Uterus (tissue), 4 donors: ENCODE data around the gene VEZF1. TPM values are rescaled to one million over a fixed set of nuclear protein-coding genes. Genes with fewer than 3 reads are reported as not detected.

Source experiments
- DNase-seq, 2 donors: peaks; one replicate each; pipeline ENCODE4 v3.0.0-alpha.2; 2019 to 2020
- H3K27ac ChIP-seq, 2 donors: fragments of 200-600 bp; sonication (generic); 1 replicate in 1 of 2; 2 replicates in 1 of 2; pipeline ENCODE4 v1.5.1; 2016 to 2018
- H3K27me3 ChIP-seq, 2 donors: fragments of 200-600 bp; sonication (generic); one replicate each; pipeline ENCODE4 v1.5.1; 2018 to 2019; ENCODE audit warnings: control low read depth in 1 of 2
- H3K36me3 ChIP-seq, 2 donors: fragments of 200-600 bp; sonication (generic); one replicate each; pipeline ENCODE4 v1.5.1; 2019; ENCODE audit warnings: control low read depth in 1 of 2
- H3K4me1 ChIP-seq, 2 donors: fragments of 200-600 bp; sonication (generic); one replicate each; pipeline ENCODE4 v1.5.1; 2018 to 2019; ENCODE audit warnings: control low read depth in 1 of 2
- H3K4me3 ChIP-seq, 2 donors: fragments of 200-600 bp; sonication (generic); 1 replicate in 1 of 2; 2 replicates in 1 of 2; pipeline ENCODE4 v1.5.1; 2018 to 2019; ENCODE audit warnings: mild to moderate bottlenecking in 1 of 2
- H3K9me3 ChIP-seq, 2 donors: fragments of 200-600 bp; sonication (generic); one replicate each; pipeline ENCODE4 v1.5.1; 2019; ENCODE audit warnings: control low read depth in 1 of 2
- CTCF ChIP-seq, 4 experiments: fragments of 200-600 bp in 2 of 4; fragments of 450-650 bp in 2 of 4; sonication (generic) in 2 of 4; IDR thresholded peaks; one replicate each; pipeline ENCODE4 v1.5.1; 2016 to 2019; ENCODE audit warnings: antibody characterized with exemption in 4 of 4, mild to moderate bottlenecking in 2 of 4, moderate library complexity in 1 of 4
- POLR2A ChIP-seq, 2 donors: fragments of 450-650 bp; IDR thresholded peaks; one replicate each; pipeline ENCODE4 v1.6.1; 2016; ENCODE audit warnings: antibody characterized with exemption in 2 of 2, mild to moderate bottlenecking in 1 of 2, moderate library complexity in 1 of 2
- intact Hi-C: fragments of 100-400 bp; cut with DNase I; formaldehyde crosslinking; loops from one replicate; pipeline ENCODE4 v1.15.1; 2023; ENCODE audit warnings: low total_unique reads
- total RNA-seq, 4 donors: library from RNA; depleted of rRNA in 3 of 4; stranded (reverse); fragments of >200 nt in 3 of 4; gene quantifications; one replicate each; pipeline versions ENCODE4 v1.1.0 to v1.2.4, GENCODE V29; 2014 to 2023
- donor health status: DM: yes; HTN: yes; CAD: no.

Gene VEZF1
- total RNA-seq, 4 donors from 2014 or later, result 58.8 to 133 (median 110) TPM

- no peaks in the 10 kb centered on the region for H3K36me3 ChIP-seq
- peak overlapping the region; percentile 94 to 99 for H3K27ac ChIP-seq
- no peaks in the 10 kb centered on the region for H3K9me3 ChIP-seq
- H3K27me3 ChIP-seq, result no peaks in the 10 kb centered on the region
- H3K4me1 ChIP-seq, result peaks cover 9 to 22% of the 10 kb centered on the region in 2 donors
- TF ChIP-seq POLR2A (IDR thresholded peaks at IDR 0.05) (no peak), CTCF (IDR thresholded peaks at IDR 0.05) (no peak)
- DNase-seq, result peak; percentile 76
- H3K4me3 ChIP-seq, result peak overlapping the region; percentile 73 to 98
- intact Hi-C loops, result no loop called here
Observed at GRCh38 chr17:58006560-58006923, 18.5 kb upstream of the VEZF1 start.

GRCh38 chr17:58005728-58006559 is 17.9 kb upstream of the VEZF1 start:
- TF ChIP-seq POLR2A (IDR thresholded peaks at IDR 0.05) (no peak), CTCF (IDR thresholded peaks at IDR 0.05) (no peak)
- H3K9me3 ChIP-seq, result no peaks in the 10 kb centered on the region
- H3K36me3 ChIP-seq, result no peaks in the 10 kb centered on the region
- H3K27me3 ChIP-seq, result no peaks in the 10 kb centered on the region
- DNase-seq, result no peak
- H3K4me3 ChIP-seq, result peak overlapping the region; percentile 73 to 98
- intact Hi-C loops, result no loop called here
- H3K4me1 ChIP-seq, result peaks cover 9 to 22% of the 10 kb centered on the region in 2 donors
- H3K27ac ChIP-seq, result peak overlapping the region; percentile 94 to 99

GRCh38 chr17:58005031-58005727 is 17.1 kb upstream of the VEZF1 start:
- Histone ChIP-seq H3K9me3 (no peaks in the 10 kb centered on the region), H3K4me1 (peaks cover 9 to 22% of the 10 kb centered on the region in 2 donors), H3K27ac (peak overlapping the region; percentile 94 to 99), H3K4me3 (peak overlapping the region in 1 of 2 donors; percentile 73), H3K36me3 (no peaks in the 10 kb centered on the region), H3K27me3 (no peaks in the 10 kb centered on the region)
- TF ChIP-seq POLR2A (IDR thresholded peaks at IDR 0.05), result no peak
- TF ChIP-seq CTCF (IDR thresholded peaks at IDR 0.05), result no peak
- no peak for DNase-seq
- intact Hi-C loops, result no loop called here

GRCh38 chr17:58004060-58004459 is 16.0 kb upstream of the VEZF1 start:
- no peak for DNase-seq
- Histone ChIP-seq H3K27ac (no peak overlapping the region), H3K4me3 (no peak overlapping the region), H3K4me1 (peaks cover 9 to 22% of the 10 kb centered on the region in 2 donors), H3K27me3 (no peaks in the 10 kb centered on the region), H3K36me3 (no peaks in the 10 kb centered on the region), H3K9me3 (no peaks in the 10 kb centered on the region)
- intact Hi-C loops, result no loop called here
- TF ChIP-seq CTCF (IDR thresholded peaks at IDR 0.05) (no peak), POLR2A (IDR thresholded peaks at IDR 0.05) (no peak)

GRCh38 chr17:58002973-58003372 is 14.9 kb upstream of the VEZF1 start:
- no peak for TF ChIP-seq CTCF (IDR thresholded peaks at IDR 0.05)
- TF ChIP-seq POLR2A (IDR thresholded peaks at IDR 0.05), result no peak
- no peaks in the 10 kb centered on the region for H3K27me3 ChIP-seq
- no peaks in the 10 kb centered on the region for H3K36me3 ChIP-seq
- intact Hi-C loops, result no loop called here
- no peak for DNase-seq
- no peak overlapping the region for H3K4me3 ChIP-seq
- H3K27ac ChIP-seq, result no peak overlapping the region
- H3K9me3 ChIP-seq, result no peaks in the 10 kb centered on the region
- H3K4me1 ChIP-seq, result peaks cover 9 to 22% of the 10 kb centered on the region in 2 donors
